Testis (tissue), 3 donors: ENCODE data around the gene ERLEC1. TPM values are rescaled to one million over a fixed set of nuclear protein-coding genes. Genes with fewer than 3 reads are reported as not detected.
"Not testable (repeated sequence)": the region's sequence is repeated elsewhere in the genome, so short reads cannot be mapped to it uniquely, and the experiment has no call there.

ENCODE experiments used
- DNase-seq: peaks from one replicate; pipeline ENCODE4 v3.0.0-alpha.2; 2019
- H3K27ac ChIP-seq, 2 donors: fragments of 200-600 bp; sonication (generic); one replicate each; pipeline ENCODE4 v1.5.1; 2019
- H3K27me3 ChIP-seq: fragments of 200-600 bp; sonication (generic); one replicate; pipeline ENCODE4 v1.5.1; 2019
- H3K36me3 ChIP-seq: fragments of 200-600 bp; sonication (generic); one replicate; pipeline ENCODE4 v1.5.1; 2017; ENCODE audit warnings: low read depth; ENCODE audit errors: missing control alignments
- H3K4me1 ChIP-seq: fragments of 200-600 bp; sonication (generic); one replicate; pipeline ENCODE4 v1.5.1; 2019
- H3K4me3 ChIP-seq, 2 donors: fragments of 200-600 bp; sonication (generic); one replicate each; pipeline ENCODE4 v1.5.1; 2017 to 2019
- H3K9me3 ChIP-seq: fragments of 200-600 bp; sonication (generic); one replicate; pipeline ENCODE4 v1.5.1; 2017
- CTCF ChIP-seq, 3 experiments: fragments of 450-650 bp in 2 of 3; fragments of 200-600 bp in 1 of 3; sonication (generic) in 1 of 3; IDR thresholded peaks; one replicate each; pipeline ENCODE4 v1.5.1; 2016 to 2019; ENCODE audit warnings: antibody characterized with exemption in 3 of 3, mild to moderate bottlenecking in 2 of 3, moderate library complexity in 1 of 3
- POLR2A ChIP-seq: fragments of 450-650 bp; IDR thresholded peaks from one replicate; pipeline ENCODE4 v1.6.1; 2017; ENCODE audit warnings: antibody characterized with exemption, mild to moderate bottlenecking, moderate library complexity
- WGBS, 2 donors: methylation state at CpG; one replicate each; pipeline ENCODE4 v1.1.5; 2018; 5-methylcytosine and 5-hydroxymethylcytosine counted together
- intact Hi-C: fragments of 100-400 bp; cut with DNase I; formaldehyde crosslinking; loops from one replicate; pipeline ENCODE4 v1.15.1; 2023; ENCODE audit warnings: low total_unique reads
- polyA plus RNA-seq: library from polyadenylated mRNA; stranded (reverse); fragments of 350-450 nt; fragmentation: Illumina TruSeq; extraction: RNeasy Lipid Tissue Mini Kit (QIAGEN cat#74804); gene quantifications from one replicate; pipeline ENCODE4 v1.2.3, GENCODE V29; 2014; ENCODE audit warnings: low read depth, low replicate concordance; ENCODE audit not compliant: insufficient read depth
- total RNA-seq, 2 donors: library from RNA; depleted of rRNA; stranded (reverse); fragments of >200 nt; gene quantifications; one replicate each; pipeline ENCODE4 v1.2.3, GENCODE V29; 2016

Gene ERLEC1
- total and polyA plus RNA-seq, 3 donors from 2014 or later = 86.3 to 123 (median 91.5) TPM

- H3K27me3 ChIP-seq = no peaks in the 10 kb centered on the region
- no peak for DNase-seq
- H3K27ac ChIP-seq = no peak overlapping the region
- intact Hi-C loops = no loop called here
- H3K4me1 ChIP-seq = no peaks in the 10 kb centered on the region
- H3K4me3 ChIP-seq = no peak overlapping the region
- TF ChIP-seq CTCF (IDR thresholded peaks at IDR 0.05) (no peak), POLR2A (no peak)
- no peaks in the 10 kb centered on the region for H3K36me3 ChIP-seq
- H3K9me3 ChIP-seq = no peaks in the 10 kb centered on the region
These were observed 33.8 kb upstream of the ERLEC1 start for GRCh38 chr2:53753041-53753440.

GRCh38 chr2:53755121-53755520, 31.7 kb upstream of the ERLEC1 start:
- 75 to 80% methylated on average over 2 of the region's 2 CpGs for WGBS, 2 donors
- TF ChIP-seq POLR2A (no peak), CTCF (IDR thresholded peaks at IDR 0.05) (no peak)
- Histone ChIP-seq H3K4me3 (no peak overlapping the region), H3K27me3 (no peaks in the 10 kb centered on the region), H3K36me3 (no peaks in the 10 kb centered on the region), H3K9me3 (no peaks in the 10 kb centered on the region), H3K27ac (no peak overlapping the region), H3K4me1 (no peaks in the 10 kb centered on the region)
- intact Hi-C loops = no loop called here
- DNase-seq = no peak

GRCh38 chr2:53756644-53757043, 30.2 kb upstream of the ERLEC1 start:
- TF ChIP-seq POLR2A (no peak), CTCF (IDR thresholded peaks at IDR 0.05) (no peak)
- Histone ChIP-seq H3K36me3 (no peaks in the 10 kb centered on the region), H3K4me3 (no peak overlapping the region), H3K27ac (no peak overlapping the region), H3K9me3 (no peaks in the 10 kb centered on the region), H3K27me3 (no peaks in the 10 kb centered on the region), H3K4me1 (no peaks in the 10 kb centered on the region)
- intact Hi-C loops = no loop called here
- no peak for DNase-seq
- WGBS, 2 donors = 97 to 98% methylated on average over 12 to 15 of the region's 15 CpGs

- not testable (repeated sequence) for DNase-seq, H3K9me3 ChIP-seq
These were observed 29.6 kb upstream of the ERLEC1 start for GRCh38 chr2:53757206-53757605.

GRCh38 chr2:53765767-53766166, 21.1 kb upstream of the ERLEC1 start:
- Histone ChIP-seq H3K27ac (no peak overlapping the region), H3K4me3 (no peak overlapping the region), H3K4me1 (peaks cover 5% of the 10 kb centered on the region), H3K27me3 (no peaks in the 10 kb centered on the region), H3K9me3 (no peaks in the 10 kb centered on the region), H3K36me3 (no peaks in the 10 kb centered on the region)
- DNase-seq = no peak
- WGBS, 2 donors = 77 to 81% methylated on average over 1 of the region's 1 CpG
- intact Hi-C loops = no loop called here
- TF ChIP-seq CTCF (IDR thresholded peaks at IDR 0.05) (no peak), POLR2A (no peak)

More at GRCh38 chr2:53757206-53757605, 29.6 kb upstream of the ERLEC1 start:
- H3K27ac ChIP-seq, H3K36me3 ChIP-seq, intact Hi-C loops, H3K27me3 ChIP-seq, H3K4me1 ChIP-seq, H3K4me3 ChIP-seq: not testable (repeated sequence)
- WGBS, 2 donors = 94% methylated on average over 13 to 14 of the region's 14 CpGs
